BE2C (cell line): ENCODE measurements around the gene LLGL2.
"Not testable (repeated sequence)": the region's sequence is repeated elsewhere in the genome, so short reads cannot be mapped to it uniquely, and the experiment has no call there.

ENCODE experiments used
- DNase-seq: peaks from one replicate; pipeline ENCODE4 v3.0.0-alpha.2; 2020
- H3K27me3 ChIP-seq: fragments of 250-450 bp; sonication (Bioruptor Pico); 2 replicates; pipeline ENCODE4 v1.5.1; 2020; ENCODE audit warnings: mild to moderate bottlenecking
- H3K36me3 ChIP-seq: fragments of 250-450 bp; sonication (Bioruptor Pico); 2 replicates; pipeline ENCODE4 v1.5.1; 2020; ENCODE audit warnings: mild to moderate bottlenecking
- H3K4me1 ChIP-seq: fragments of 250-450 bp; sonication (Bioruptor Pico); 2 replicates; pipeline ENCODE4 v1.5.1; 2020
- H3K4me3 ChIP-seq: 2 replicates; pipeline ENCODE4 v1.5.1; 2011; ENCODE audit warnings: low read depth, low read length
- H3K9me3 ChIP-seq: fragments of 250-450 bp; sonication (Bioruptor Pico); 2 replicates; pipeline ENCODE4 v1.5.1; 2020
- CTCF ChIP-seq: IDR thresholded peaks from 2 replicates; pipeline ENCODE4 v1.5.1; 2012; ENCODE audit warnings: mild to moderate bottlenecking, low read depth, low read length

The LLGL2 gene

GRCh38 chr17:75574404-75575036, 49.0 kb downstream of the LLGL2 start:
- no peak for TF ChIP-seq CTCF
- no peaks in the 10 kb centered on the region for H3K36me3 ChIP-seq
- H3K27me3 ChIP-seq, result no peaks in the 10 kb centered on the region
- no peaks in the 10 kb centered on the region for H3K4me1 ChIP-seq
- H3K4me3 ChIP-seq, result no peak overlapping the region
- no peak for DNase-seq
- no peaks in the 10 kb centered on the region for H3K9me3 ChIP-seq

- Histone ChIP-seq H3K27me3 (no peaks in the 10 kb centered on the region), H3K4me3 (no peak overlapping the region), H3K4me1 (no peaks in the 10 kb centered on the region), H3K9me3 (no peaks in the 10 kb centered on the region), H3K36me3 (no peaks in the 10 kb centered on the region)
- DNase-seq, result no peak
- no peak for TF ChIP-seq CTCF
Measured at GRCh38 chr17:75575197-75575596, 49.7 kb downstream of the LLGL2 start.

- Histone ChIP-seq H3K36me3 (no peaks in the 10 kb centered on the region), H3K4me3 (no peak overlapping the region), H3K4me1 (no peaks in the 10 kb centered on the region), H3K27me3 (no peaks in the 10 kb centered on the region), H3K9me3 (no peaks in the 10 kb centered on the region)
- no peak for DNase-seq
- TF ChIP-seq CTCF, result no peak
Measured at GRCh38 chr17:75575728-75576127, 50.2 kb downstream of the LLGL2 start.

GRCh38 chr17:75576661-75577060, 51.2 kb downstream of the LLGL2 start:
- Histone ChIP-seq H3K4me1 (no peaks in the 10 kb centered on the region), H3K27me3 (no peaks in the 10 kb centered on the region), H3K4me3 (no peak overlapping the region), H3K36me3 (no peaks in the 10 kb centered on the region), H3K9me3 (no peaks in the 10 kb centered on the region)
- no peak for DNase-seq
- TF ChIP-seq CTCF, result no peak

GRCh38 chr17:75581121-75581725, 55.7 kb downstream of the LLGL2 start:
- DNase-seq, H3K4me1 ChIP-seq, H3K9me3 ChIP-seq, H3K4me3 ChIP-seq, H3K36me3 ChIP-seq, H3K27me3 ChIP-seq: not testable (repeated sequence)

- H3K4me1 ChIP-seq, DNase-seq, H3K36me3 ChIP-seq, H3K4me3 ChIP-seq, H3K9me3 ChIP-seq, H3K27me3 ChIP-seq: not testable (repeated sequence)
Measured at GRCh38 chr17:75583197-75583596, 57.7 kb downstream of the LLGL2 start.

- Histone ChIP-seq H3K27me3 (no peaks in the 10 kb centered on the region), H3K4me3 (no peak overlapping the region), H3K9me3 (no peaks in the 10 kb centered on the region), H3K4me1 (no peaks in the 10 kb centered on the region), H3K36me3 (no peaks in the 10 kb centered on the region)
- DNase-seq, result no peak
- TF ChIP-seq CTCF, result no peak
Measured at GRCh38 chr17:75584849-75585175, 59.3 kb downstream of the LLGL2 start.
